ENCODE data around the gene RAB5A. TPM values are rescaled to one million over a fixed set of nuclear protein-coding genes. Genes with fewer than 3 reads are reported as not detected.
"Not testable (repeated sequence)": the region's sequence is repeated elsewhere in the genome, so short reads cannot be mapped to it uniquely, and the experiment has no call there.

Gene RAB5A
- total RNA-seq, 6 experiments from 2014 or later, result 23.9 to 44.1 (median 30.8) TPM

GRCh38 chr3:19967208-19967607 lies 20.3 kb downstream of the RAB5A start:
- intact Hi-C loops (cut with DNase I), result no loop called here
- H3K4me1 ChIP-seq, result peaks cover 0 to 14% (median 2%) of the 10 kb centered on the region in 4 donors
- 53% methylated on average over 6 of the region's 6 CpGs for WGBS (ENCODE audit: insufficient coverage, low coverage, low lambda C conversion rate, missing lambda C conversion rate)

GRCh38 chr3:19967812-19968211 lies 20.9 kb downstream of the RAB5A start:
- H3K4me1 ChIP-seq, result peaks cover 0 to 10% (median 2%) of the 10 kb centered on the region in 4 donors
- TF ChIP-seq POLR2A (IDR thresholded peaks at IDR 0.05) (no peak), CTCF (IDR thresholded peaks at IDR 0.05) (no peak)
- ATAC-seq (no peak), DNase-seq (no peak)
- no peaks in the 10 kb centered on the region for H3K27me3 ChIP-seq
- H3K4me3 ChIP-seq, result no peak overlapping the region
- no peak overlapping the region for H3K27ac ChIP-seq
- WGBS (ENCODE audit: insufficient coverage, low coverage, low lambda C conversion rate, missing lambda C conversion rate), result 63% methylated on average over 4 of the region's 4 CpGs
- no peaks in the 10 kb centered on the region for H3K36me3 ChIP-seq
- intact Hi-C loops (cut with DNase I), result no loop called here
- no peaks in the 10 kb centered on the region for H3K9me3 ChIP-seq

More at GRCh38 chr3:19967208-19967607, 20.3 kb downstream of the RAB5A start:
- H3K27me3 ChIP-seq, result no peaks in the 10 kb centered on the region
- no peak for DNase-seq
- no peak overlapping the region for H3K27ac ChIP-seq
- H3K4me3 ChIP-seq, result no peak overlapping the region
- H3K36me3 ChIP-seq, result no peaks in the 10 kb centered on the region
- no peak for ATAC-seq
- TF ChIP-seq POLR2A (IDR thresholded peaks at IDR 0.05) (no peak), CTCF (IDR thresholded peaks at IDR 0.05) (no peak)
- no peaks in the 10 kb centered on the region for H3K9me3 ChIP-seq

- H3K4me3 ChIP-seq, result no peak overlapping the region
- H3K4me1 ChIP-seq, result peaks cover 0 to 7% (median 2%) of the 10 kb centered on the region in 4 donors
- intact Hi-C loops (cut with DNase I), result no loop called here
- WGBS (ENCODE audit: insufficient coverage, low coverage, low lambda C conversion rate, missing lambda C conversion rate), result 81% methylated on average over 8 of the region's 8 CpGs
- H3K27ac ChIP-seq, result no peak overlapping the region
- TF ChIP-seq CTCF (IDR thresholded peaks at IDR 0.05) (no peak), POLR2A (IDR thresholded peaks at IDR 0.05) (no peak)
- no peak for DNase-seq
- no peaks in the 10 kb centered on the region for H3K27me3 ChIP-seq
- ATAC-seq, result no peak
- no peaks in the 10 kb centered on the region for H3K9me3 ChIP-seq
- peaks cover 0 to 16% (median 3%) of the 10 kb centered on the region in 4 donors for H3K36me3 ChIP-seq
Measured at GRCh38 chr3:19970327-19970726, 23.4 kb downstream of the RAB5A start.

- no peak for TF ChIP-seq CTCF (IDR thresholded peaks at IDR 0.05)
- no peak for TF ChIP-seq POLR2A (IDR thresholded peaks at IDR 0.05)
- Histone ChIP-seq H3K9me3 (no peaks in the 10 kb centered on the region), H3K27ac (no peak overlapping the region), H3K36me3 (peaks cover 0 to 34% (median 15%) of the 10 kb centered on the region in 4 donors), H3K4me1 (peaks cover 0 to 4% (median 2%) of the 10 kb centered on the region in 4 donors), H3K27me3 (no peaks in the 10 kb centered on the region), H3K4me3 (no peak overlapping the region)
- 36% methylated on average over 3 of the region's 3 CpGs for WGBS (ENCODE audit: insufficient coverage, low coverage, low lambda C conversion rate, missing lambda C conversion rate)
- intact Hi-C loops (cut with DNase I), result no loop called here
- no peak for DNase-seq
- ATAC-seq, result no peak
Measured at GRCh38 chr3:19972054-19972453, 25.2 kb downstream of the RAB5A start.

GRCh38 chr3:19988904-19989303 lies 42.0 kb downstream of the RAB5A start:
- H3K27ac ChIP-seq; H3K27me3 ChIP-seq; ATAC-seq; H3K9me3 ChIP-seq; H3K4me1 ChIP-seq; DNase-seq; H3K4me3 ChIP-seq; intact Hi-C loops (cut with DNase I): not testable (repeated sequence)
- peaks cover 0 to 10% (median 2%) of the 10 kb centered on the region in 4 donors for H3K36me3 ChIP-seq
- WGBS (ENCODE audit: insufficient coverage, low coverage, low lambda C conversion rate, missing lambda C conversion rate), result 89% methylated on average over 7 of the region's 8 CpGs

Data from right lobe of liver (tissue), 6 donors.